ENCODE results near the gene PCGF5. TPM values are rescaled to one million over a fixed set of nuclear protein-coding genes. Genes with fewer than 3 reads are reported as not detected.

Gene PCGF5
- total and polyA plus RNA-seq, 2 of the 8 experiments (the other 6 are each of a cell fraction or from before 2014, with no cell fraction given), result 5.8 to 8.4 TPM

GRCh38 chr10:91249700-91250099 lies 29.2 kb downstream of the PCGF5 start (continued):
- no peak for TF ChIP-seq CHD7 (IDR thresholded peaks at IDR 0.05; ENCODE audit: insufficient replicate concordance, low read length)
- no peak for TF ChIP-seq SUZ12 (IDR thresholded peaks at IDR 0.05; ENCODE audit: low read length)
- no peak for TF ChIP-seq TAF7 (optimal IDR thresholded peaks at IDR 0.05; ENCODE audit: borderline replicate concordance, low read depth, low read length)
- TF ChIP-seq RXRA (IDR thresholded peaks at IDR 0.05; ENCODE audit: insufficient read depth, low read depth, low read length), result no peak
